LHCN-M2 (cell line): ENCODE measurements around the gene MLF2. TPM values are rescaled to one million over a fixed set of nuclear protein-coding genes. Genes with fewer than 3 reads are reported as not detected.

Experiments used
- DNase-seq: peaks from one replicate; pipeline ENCODE4 v3.0.0-alpha.2; 2012; ENCODE audit warnings: low read depth
- total RNA-seq: library from RNA; depleted of rRNA; stranded (reverse); fragments of >200 nt; gene quantifications from 2 replicates; pipeline ENCODE4 v1.2.3, GENCODE V29; 2014

The MLF2 gene
- total RNA-seq, 1 experiment from 2014 or later: 308 TPM

DNA sequence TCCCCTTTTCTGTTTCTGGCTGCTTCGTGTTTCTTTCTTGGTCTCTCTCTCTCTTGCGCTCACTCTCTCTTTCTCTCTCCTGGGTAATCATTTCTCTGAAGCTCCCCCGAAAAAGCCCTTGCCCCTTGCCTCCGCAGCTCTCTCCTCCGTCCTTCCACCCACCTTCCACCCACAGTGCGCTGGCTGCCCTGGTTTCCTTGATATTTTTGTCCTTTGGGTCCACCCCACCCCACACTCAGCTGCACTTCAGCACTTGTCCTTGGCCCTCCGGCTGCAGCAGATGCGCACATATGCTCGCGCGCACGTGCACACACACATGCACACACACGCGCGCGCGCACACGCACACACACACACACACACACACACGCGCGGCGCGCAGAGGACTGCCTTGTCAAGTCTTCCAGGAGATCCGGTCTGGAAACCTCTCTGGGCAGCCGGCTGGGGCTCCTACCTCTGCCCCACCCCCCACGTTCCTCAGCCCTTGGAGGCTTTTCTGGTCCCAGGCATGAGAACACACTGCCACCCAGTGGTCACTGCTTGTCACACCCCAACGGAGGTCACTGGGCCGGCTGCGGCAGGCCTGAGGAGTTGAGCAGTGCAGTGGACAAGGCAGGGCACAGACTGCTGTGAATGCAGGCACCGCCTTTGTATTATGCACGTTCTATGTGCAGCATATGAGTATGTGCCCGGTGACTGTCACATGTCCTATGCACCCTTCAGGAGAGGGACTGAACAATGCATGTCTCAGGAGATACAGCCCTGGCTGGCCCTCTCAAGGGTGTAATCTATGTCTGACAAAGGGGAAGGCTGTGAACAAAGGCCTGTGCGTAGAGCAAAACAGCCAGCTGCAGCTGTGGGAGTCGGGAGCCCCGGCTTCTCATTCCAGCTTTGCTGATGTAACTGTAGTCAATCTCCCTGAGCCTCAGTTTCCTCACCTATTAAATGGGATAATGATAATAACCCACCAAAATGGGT is 25.9 kb upstream of the MLF2 start:
- peak; percentile 90 for DNase-seq

DNA sequence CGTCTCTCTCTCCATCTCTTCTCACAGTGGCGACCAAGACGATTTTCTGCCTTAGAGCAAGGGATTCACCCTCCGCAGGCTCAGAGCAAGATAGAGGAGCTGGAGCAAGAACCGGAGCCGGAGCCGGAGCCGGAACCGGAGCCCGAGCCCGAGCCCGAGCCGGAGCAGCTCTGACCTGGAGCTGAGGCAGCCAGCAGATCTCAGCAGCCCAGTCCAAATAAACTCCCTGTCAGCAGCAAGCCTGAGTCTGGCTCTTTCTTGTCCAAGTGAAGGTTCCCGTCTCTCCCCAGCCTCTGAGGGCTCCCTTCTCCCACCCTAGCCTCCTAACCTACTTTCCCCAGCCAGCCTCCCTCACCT is 25.3 kb upstream of the MLF2 start:
- no peak for DNase-seq

GRCh38 chr12:6777386-6777785 is 24.4 kb upstream of the MLF2 start:
- no peak for DNase-seq

DNA sequence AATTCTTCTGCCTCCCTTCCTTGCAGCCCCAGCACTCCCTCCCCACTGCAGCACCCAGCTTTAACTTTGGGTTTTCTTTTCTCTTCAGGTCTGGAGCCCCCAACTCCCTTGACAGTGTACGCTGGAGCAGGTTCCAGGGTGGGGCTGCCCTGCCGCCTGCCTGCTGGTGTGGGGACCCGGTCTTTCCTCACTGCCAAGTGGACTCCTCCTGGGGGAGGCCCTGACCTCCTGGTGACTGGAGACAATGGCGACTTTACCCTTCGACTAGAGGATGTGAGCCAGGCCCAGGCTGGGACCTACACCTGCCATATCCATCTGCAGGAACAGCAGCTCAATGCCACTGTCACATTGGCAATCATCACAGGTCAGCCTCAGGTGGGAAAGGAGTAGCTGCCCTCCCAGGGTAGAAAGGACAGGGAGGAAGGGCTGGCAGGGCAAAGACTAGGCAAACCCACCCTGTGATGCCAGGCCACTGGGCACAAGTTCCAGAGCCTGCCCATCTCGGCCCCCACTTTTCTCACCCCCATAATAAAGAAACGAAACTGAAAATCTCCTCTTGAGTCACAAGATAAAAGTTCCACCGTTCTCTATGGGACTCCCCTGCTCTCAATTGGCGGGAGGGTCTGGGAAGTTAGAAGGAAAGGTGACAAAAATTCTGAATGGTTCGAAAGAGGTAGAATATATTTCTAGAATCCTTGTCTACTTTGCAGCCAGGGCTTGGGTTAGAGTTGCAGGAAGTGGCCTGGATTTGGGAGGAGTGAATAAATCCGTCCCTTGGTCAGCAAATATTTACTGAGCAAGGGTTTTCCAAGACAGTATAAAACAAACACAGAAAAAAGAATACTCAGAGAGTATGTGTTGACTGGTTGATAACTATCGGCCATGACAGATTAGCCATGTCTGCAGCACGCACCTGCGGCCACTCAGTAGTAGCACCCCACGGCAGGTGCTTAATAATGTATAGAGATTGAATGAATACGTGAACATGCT is 22.5 kb upstream of the MLF2 start:
- DNase-seq: no peak

GRCh38 chr12:6774499-6775062 is 21.6 kb upstream of the MLF2 start:
- DNase-seq: no peak

DNA sequence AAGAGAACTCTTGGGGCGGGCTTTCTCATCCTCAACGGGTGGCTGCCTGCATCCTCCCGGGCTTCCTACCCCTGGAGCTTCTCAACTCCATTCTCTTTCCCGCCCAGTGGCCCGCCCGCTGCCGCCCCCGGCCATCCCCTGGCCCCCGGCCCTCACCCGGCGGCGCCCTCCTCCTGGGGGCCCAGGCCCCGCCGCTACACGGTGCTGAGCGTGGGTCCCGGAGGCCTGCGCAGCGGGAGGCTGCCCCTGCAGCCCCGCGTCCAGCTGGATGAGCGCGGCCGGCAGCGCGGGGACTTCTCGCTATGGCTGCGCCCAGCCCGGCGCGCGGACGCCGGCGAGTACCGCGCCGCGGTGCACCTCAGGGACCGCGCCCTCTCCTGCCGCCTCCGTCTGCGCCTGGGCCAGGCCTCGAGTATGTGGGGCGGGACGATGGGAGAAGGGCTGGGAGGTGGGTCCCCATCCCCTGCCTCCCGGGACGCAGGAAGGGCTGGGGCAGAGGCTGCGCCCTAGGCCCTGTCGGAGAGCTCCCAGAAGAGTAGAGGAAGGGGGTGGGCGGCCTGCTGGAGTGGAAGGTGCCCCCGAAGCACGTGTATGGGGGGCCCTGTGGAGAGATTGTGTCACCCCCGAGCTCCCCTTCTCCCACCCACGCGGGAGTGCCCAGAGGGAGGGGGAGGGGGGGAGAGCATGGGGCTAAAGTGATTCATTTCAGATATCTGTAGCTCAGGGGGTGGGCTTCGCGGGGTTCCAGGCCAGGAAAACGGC is 20.8 kb upstream of the MLF2 start:
- no peak for DNase-seq

DNA sequence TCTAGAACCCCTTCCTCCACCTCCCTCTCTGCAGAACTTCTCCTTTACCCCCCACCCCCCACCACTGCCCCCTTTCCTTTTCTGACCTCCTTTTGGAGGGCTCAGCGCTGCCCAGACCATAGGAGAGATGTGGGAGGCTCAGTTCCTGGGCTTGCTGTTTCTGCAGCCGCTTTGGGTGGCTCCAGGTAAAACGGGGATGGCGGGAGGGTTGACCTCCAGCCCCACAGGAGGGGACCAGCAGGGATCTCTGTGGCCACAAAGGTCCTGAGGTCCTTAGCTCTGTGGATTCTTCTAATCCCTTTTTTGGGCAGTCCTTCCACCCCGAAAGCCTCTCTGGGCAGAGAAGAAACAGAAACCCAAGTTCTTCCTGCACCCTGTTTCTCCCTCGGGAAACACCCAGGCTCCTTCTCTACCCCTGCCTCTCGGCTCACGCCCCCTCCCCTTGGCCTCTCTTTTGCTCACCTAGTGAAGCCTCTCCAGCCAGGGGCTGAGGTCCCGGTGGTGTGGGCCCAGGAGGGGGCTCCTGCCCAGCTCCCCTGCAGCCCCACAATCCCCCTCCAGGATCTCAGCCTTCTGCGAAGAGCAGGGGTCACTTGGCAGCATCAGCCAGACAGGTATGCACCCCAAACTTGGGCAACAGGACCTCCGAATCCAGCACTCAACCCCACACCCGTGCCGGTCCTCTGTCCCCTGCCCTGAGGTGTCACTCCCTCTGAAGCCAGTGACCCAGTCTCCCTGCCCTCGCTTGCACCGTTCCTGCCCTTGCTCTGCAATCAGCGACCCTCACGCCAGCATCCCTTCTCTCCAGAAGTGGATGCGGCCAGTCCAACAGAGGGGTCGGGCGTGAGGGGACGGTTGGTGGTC is 20.0 kb upstream of the MLF2 start:
- no peak for DNase-seq

- no peak for DNase-seq
Measured at GRCh38 chr12:6772331-6772695, 19.4 kb upstream of the MLF2 start, which contains the start of gene LAG3. Gene LAG3 (plus strand): TSS chr12:6772520. CDS start chr12:6772853, 333 bp downstream.

- DNase-seq: no peak
Measured at GRCh38 chr12:6771509-6772330, 18.8 kb upstream of the MLF2 start.

DNA sequence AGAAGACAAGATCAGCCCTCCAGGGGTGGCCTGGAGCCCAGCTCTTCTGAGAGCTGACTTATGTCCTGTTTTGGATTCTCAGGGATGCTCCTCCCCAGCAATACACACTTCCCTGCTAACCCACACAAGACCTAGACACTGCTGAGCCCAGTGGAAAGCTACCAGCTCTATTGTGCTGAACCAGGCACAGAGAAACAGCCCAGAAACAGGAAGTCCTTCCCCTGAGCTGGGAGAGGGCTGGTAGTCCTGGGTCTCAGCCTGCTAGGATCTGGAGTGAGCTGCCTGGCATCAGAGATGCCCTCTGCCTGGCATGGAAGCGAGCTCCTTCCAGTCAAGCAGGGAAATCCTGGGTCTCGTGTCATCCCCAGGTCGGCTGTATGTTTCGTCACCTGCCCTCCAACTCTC is 18.2 kb upstream of the MLF2 start:
- DNase-seq: no peak

GRCh38 chr12:6770600-6770999 is 17.7 kb upstream of the MLF2 start:
- no peak for DNase-seq

GRCh38 chr12:6770094-6770493 is 17.2 kb upstream of the MLF2 start:
- no peak for DNase-seq

DNA sequence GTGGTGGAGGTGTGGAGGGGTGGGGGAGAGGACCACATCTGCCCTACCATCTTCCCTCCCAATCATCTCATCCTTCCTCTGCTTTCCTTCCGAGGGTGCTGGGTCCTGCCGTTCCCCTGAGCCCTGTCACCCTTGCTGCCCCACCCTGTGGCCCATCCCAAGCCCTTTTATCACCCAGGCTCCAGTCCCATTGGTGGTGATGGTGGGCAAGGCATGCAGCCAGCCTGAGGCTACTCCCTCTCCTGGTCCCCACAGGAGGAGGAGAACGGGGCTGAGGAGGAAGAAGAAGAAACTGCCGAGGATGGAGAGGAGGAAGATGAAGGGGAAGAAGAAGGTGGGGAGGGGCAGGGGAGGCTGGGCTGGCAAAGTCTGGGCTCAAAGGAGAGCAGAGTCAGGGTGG is 16.7 kb upstream of the MLF2 start:
- no peak for DNase-seq

- no peak for DNase-seq
Measured at GRCh38 chr12:6768990-6769389, 16.0 kb upstream of the MLF2 start.

DNA sequence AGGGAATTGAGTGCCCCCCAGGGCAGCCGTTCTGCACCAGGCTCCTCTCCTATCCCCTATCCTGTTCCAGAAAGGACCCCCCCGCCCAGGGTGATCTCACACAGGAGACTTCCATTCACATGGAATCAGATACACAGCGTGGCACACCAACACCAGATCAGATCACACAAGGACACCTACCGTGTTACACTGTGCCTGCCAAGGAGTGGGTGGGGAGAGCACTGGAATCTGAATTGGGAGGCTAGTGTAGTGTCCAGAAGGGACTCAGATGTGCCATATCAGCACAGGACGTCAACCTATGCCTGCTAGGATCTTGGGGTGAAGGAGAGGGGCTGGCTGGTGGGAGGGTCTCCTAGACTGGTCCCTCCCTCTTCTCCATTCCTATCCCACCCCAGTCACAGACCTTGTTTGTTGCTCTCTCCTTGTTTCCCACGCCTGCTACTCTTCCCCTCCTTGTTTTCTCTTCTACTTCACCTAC is 15.5 kb upstream of the MLF2 start:
- DNase-seq: no peak

DNA sequence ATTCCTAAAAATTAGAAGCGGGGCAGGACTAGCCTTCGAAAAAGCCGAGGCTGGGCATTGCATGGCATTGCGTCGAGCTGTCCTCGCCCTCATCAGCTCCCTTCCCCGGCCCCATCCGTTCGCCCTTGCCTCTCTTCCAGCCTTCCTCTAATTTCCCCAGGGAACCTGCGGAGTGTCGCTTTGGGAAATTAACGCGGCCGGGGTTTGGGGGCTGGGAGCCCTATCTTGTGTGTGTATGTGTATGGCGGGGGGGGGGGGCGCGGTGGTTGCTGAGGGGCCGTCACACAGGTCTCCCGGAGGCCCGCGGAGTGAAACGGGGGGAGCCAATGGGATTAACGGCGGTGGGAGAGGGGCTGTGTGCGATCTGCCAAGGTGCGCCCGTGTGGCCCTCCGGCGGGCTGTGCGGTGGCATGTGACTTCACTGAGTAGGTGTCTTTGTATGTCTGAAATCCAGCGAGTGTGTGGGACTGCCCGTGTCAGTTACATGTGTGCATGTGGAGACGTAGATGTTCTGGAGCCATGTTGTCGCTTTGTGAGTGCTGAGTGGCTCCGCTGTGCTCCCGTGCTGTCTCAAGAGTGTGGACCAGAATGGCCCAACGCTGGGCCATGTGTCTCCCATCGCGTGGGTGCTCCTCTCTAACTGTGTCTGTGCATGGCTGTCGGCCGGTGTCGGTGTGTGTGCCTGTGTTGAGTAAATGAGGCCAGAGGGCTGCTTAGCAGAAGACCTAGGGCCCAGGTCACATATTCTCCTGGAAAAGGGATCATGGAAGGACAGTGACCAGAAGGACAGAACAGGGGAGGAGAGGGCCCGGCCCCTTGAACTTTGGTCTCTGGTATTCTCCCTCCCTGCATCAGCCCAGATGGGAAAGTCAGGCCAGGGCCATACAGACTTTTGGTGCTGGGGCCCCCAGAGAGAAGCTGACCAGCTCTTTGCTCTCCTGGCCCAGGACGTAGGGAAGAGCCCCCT is 14.7 kb upstream of the MLF2 start:
- no peak for DNase-seq

GRCh38 chr12:6766651-6767349 is 13.9 kb upstream of the MLF2 start:
- DNase-seq: peak; percentile 68
